ENCODE measurements around the gene FMNL1. TPM values are rescaled to one million over a fixed set of nuclear protein-coding genes. Genes with fewer than 3 reads are reported as not detected.

The FMNL1 gene
- total RNA-seq, 6 experiments from 2014 or later: 1.6 to 8.0 (median 6.0) TPM

DNA sequence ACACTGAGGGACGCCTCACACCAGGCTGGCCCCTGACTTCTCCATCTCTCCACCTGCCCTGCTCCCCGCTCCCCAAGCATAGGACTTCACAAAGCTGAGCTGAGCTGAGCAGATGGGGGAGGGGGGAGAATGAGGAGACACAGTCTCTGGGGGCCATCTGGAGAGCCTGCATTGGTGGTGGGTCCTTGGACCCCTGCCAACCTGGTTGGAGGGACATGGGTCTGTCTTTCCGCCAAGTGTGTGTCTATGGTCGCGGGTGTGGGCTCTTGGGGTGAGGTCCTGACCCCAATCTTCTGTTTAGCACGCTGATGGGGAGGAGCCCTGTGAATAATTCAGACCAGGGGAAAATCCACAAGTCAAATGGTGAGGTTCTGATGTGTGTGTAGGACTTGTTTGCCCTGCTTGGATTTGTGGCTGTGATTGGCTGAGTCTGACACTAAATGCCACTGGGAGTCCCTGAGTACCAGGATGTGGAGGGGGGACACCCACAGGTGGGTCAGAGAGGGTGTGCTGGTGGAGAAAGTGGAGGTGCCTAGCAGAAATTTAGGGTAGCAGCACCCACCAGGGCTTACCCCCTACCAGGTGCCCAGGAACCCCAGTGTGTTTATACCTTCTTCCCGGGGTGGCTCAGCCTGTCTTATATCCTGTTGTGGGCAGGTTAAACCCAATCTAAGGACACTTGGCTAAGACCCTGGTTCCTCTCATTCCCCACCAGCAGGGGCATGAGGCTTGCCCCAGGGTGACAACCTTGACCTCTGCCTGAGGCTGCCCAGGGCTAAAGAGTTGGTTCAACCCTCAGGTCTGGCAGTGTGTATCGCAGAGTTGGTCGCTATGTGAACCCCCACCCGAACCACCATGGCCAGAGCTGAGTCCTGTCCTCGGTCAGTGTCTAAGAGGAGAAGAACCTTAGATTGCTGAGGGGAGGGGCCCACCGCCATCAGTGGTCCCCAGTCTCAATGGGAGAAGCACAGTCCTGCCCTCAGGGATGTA is 2.1 kb downstream of the FMNL1 start:
- H3K9me3 Mint-ChIP-seq: no peaks in the 10 kb centered on the region
- H3K36me3 Mint-ChIP-seq (ENCODE audit: low read depth): no peaks in the 10 kb centered on the region
- H3K4me1 Mint-ChIP-seq (ENCODE audit: low read depth): peaks cover 39% of the 10 kb centered on the region
- no peak for TF ChIP-seq CTCF (IDR thresholded peaks at IDR 0.05)
- H3K4me3 Mint-ChIP-seq: no peak overlapping the region
- H3K27me3 Mint-ChIP-seq (ENCODE audit: insufficient read depth): peaks cover 9% of the 10 kb centered on the region; the same call in 1 of the 2 replicates
- H3K27ac Mint-ChIP-seq: no peak overlapping the region
- DNase-seq: no peak

DNA sequence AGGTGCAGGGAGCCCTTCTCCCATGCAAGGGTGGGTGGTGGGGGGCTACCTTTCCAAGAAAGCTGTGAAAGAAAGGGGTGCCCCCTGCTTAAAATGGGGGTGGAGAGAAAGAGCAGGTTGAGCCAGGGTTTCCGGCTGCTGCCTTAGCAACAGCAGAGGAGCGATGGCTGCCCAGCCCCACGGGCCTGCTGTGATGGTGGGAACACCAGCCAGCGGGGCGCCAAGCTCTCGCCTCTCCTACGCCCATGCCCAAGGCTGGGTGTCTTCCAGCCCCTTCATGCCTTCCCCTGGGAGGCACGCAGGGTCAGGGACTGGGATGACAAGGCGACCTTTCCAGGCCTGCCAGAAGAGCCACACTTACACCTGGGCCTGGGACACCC is 3.0 kb downstream of the FMNL1 start:
- peaks cover 8% of the 10 kb centered on the region; the same call in 1 of the 2 replicates for H3K27me3 Mint-ChIP-seq (ENCODE audit: insufficient read depth)
- H3K4me1 Mint-ChIP-seq (ENCODE audit: low read depth): peaks cover 42% of the 10 kb centered on the region
- no peaks in the 10 kb centered on the region for H3K9me3 Mint-ChIP-seq
- TF ChIP-seq CTCF (IDR thresholded peaks at IDR 0.05): no peak
- H3K27ac Mint-ChIP-seq: no peak overlapping the region
- no peak overlapping the region for H3K4me3 Mint-ChIP-seq
- no peak for DNase-seq
- no peaks in the 10 kb centered on the region for H3K36me3 Mint-ChIP-seq (ENCODE audit: low read depth)

GRCh38 chr17:45225051-45225700 is 3.5 kb downstream of the FMNL1 start:
- H3K27ac Mint-ChIP-seq: no peak overlapping the region
- H3K9me3 Mint-ChIP-seq: no peaks in the 10 kb centered on the region
- peaks cover 8% of the 10 kb centered on the region; the same call in 1 of the 2 replicates for H3K27me3 Mint-ChIP-seq (ENCODE audit: insufficient read depth)
- DNase-seq: no peak
- no peaks in the 10 kb centered on the region for H3K36me3 Mint-ChIP-seq (ENCODE audit: low read depth)
- peaks cover 45% of the 10 kb centered on the region for H3K4me1 Mint-ChIP-seq (ENCODE audit: low read depth)
- no peak for TF ChIP-seq CTCF (IDR thresholded peaks at IDR 0.05)
- H3K4me3 Mint-ChIP-seq: no peak overlapping the region

DNA sequence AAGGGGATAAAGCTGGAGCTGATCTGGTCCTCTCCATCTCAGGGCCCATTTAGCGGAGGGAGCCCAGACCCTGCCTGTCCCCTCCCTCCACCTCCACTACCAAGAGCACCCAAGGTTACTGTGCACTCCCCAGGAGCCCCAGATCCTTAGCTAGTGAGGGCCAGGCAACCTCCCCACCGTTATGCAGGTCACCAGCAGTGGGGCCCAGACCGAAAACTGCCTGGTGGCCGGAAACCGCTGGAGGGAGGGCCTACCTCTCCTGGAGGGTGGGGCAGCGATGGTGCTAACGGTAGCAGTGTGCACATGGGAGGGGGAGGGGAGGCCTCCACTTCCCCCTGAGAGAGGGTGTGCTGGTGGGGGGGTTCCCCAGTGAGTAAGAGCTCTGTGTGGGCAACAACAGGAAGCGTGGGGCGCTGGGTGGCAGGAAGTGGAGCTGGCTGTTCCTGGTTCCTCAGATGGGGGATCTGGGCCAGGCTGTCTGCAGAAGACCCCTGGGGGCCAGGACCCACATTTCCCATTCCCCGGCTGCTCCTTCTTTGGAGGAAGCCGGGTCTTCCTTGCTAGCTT is 4.4 kb downstream of the FMNL1 start:
- TF ChIP-seq CTCF (IDR thresholded peaks at IDR 0.05): no peak
- Mint-ChIP-seq H3K27me3 (ENCODE audit: insufficient read depth) (peaks cover 8% of the 10 kb centered on the region; the same call in 1 of the 2 replicates), H3K4me1 (ENCODE audit: low read depth) (peaks cover 51% of the 10 kb centered on the region), H3K4me3 (no peak overlapping the region), H3K9me3 (no peaks in the 10 kb centered on the region), H3K36me3 (ENCODE audit: low read depth) (no peaks in the 10 kb centered on the region), H3K27ac (no peak overlapping the region)
- DNase-seq: no peak

- H3K27me3 Mint-ChIP-seq (ENCODE audit: insufficient read depth): peaks cover 8% of the 10 kb centered on the region; the same call in 1 of the 2 replicates
- no peaks in the 10 kb centered on the region for H3K9me3 Mint-ChIP-seq
- H3K4me1 Mint-ChIP-seq (ENCODE audit: low read depth): peaks cover 51% of the 10 kb centered on the region
- DNase-seq: no peak
- no peak overlapping the region for H3K4me3 Mint-ChIP-seq
- no peaks in the 10 kb centered on the region for H3K36me3 Mint-ChIP-seq (ENCODE audit: low read depth)
- no peak for TF ChIP-seq CTCF (IDR thresholded peaks at IDR 0.05)
- no peak overlapping the region; the same call in 1 of the 2 replicates for H3K27ac Mint-ChIP-seq
Observed at GRCh38 chr17:45226576-45226975, 4.9 kb downstream of the FMNL1 start.

Data from HFFc6 (cell line).